Transverse colon (tissue), 4 donors: ENCODE measurements around the gene ANKS1A. TPM values are rescaled to one million over a fixed set of nuclear protein-coding genes. Genes with fewer than 3 reads are reported as not detected.
"Not testable (repeated sequence)": the region's sequence is repeated elsewhere in the genome, so short reads cannot be mapped to it uniquely, and the experiment has no call there.

ENCODE experiments used
- DNase-seq: peaks from one replicate; pipeline ENCODE4 v3.0.0-alpha.2; 2019
- H3K27ac ChIP-seq, 4 donors: fragments of 200-600 bp; sonication (generic); 2 replicates each; pipeline ENCODE4 v1.5.1; 2016 to 2018; ENCODE audit warnings: inconsistent platforms in 4 of 4
- H3K27me3 ChIP-seq: fragments of 200-600 bp; sonication (generic); 2 replicates; pipeline ENCODE4 v1.5.1; 2017; ENCODE audit warnings: inconsistent platforms
- H3K36me3 ChIP-seq, 4 donors: fragments of 200-600 bp; sonication (generic); 2 replicates each; pipeline ENCODE4 v1.5.1; 2017 to 2019; ENCODE audit warnings: inconsistent platforms in 4 of 4
- H3K4me1 ChIP-seq, 4 donors: fragments of 200-600 bp; sonication (generic); 2 replicates each; pipeline ENCODE4 v1.5.1; 2017 to 2020; ENCODE audit warnings: inconsistent platforms in 4 of 4
- H3K4me3 ChIP-seq, 4 donors: fragments of 200-600 bp; sonication (generic); 1 replicate in 1 of 4; 2 replicates in 3 of 4; pipeline versions ENCODE4 v1.5.1 to v1.6.1; 2017 to 2019; ENCODE audit warnings: inconsistent platforms in 4 of 4
- H3K9me3 ChIP-seq, 2 donors: fragments of 200-600 bp; sonication (generic); 2 replicates each; pipeline ENCODE4 v1.5.1; 2017 to 2019; ENCODE audit warnings: inconsistent platforms in 2 of 2
- CTCF ChIP-seq, 5 experiments: fragments of 200-600 bp in 3 of 5; fragments of 450-650 bp in 2 of 5; sonication (generic) in 3 of 5; IDR thresholded peaks; 1 replicate in 2 of 5; 2 replicates in 3 of 5; pipeline ENCODE4 v1.5.1; 2016 to 2017; ENCODE audit warnings: antibody characterized with exemption in 5 of 5, inconsistent platforms in 3 of 5, mild to moderate bottlenecking in 2 of 5, moderate library complexity in 1 of 5
- EP300 ChIP-seq: sonication (generic); formaldehyde crosslinking; IDR thresholded peaks from one replicate; pipeline ENCODE4 v1.6.1; 2017; ENCODE audit warnings: antibody characterized with exemption, low read depth
- POLR2A ChIP-seq: fragments of 450-650 bp; IDR thresholded peaks from one replicate; pipeline ENCODE4 v1.6.1; 2016; ENCODE audit warnings: antibody characterized with exemption, mild to moderate bottlenecking, moderate library complexity
- POLR2AphosphoS5 ChIP-seq, 3 donors: sonication (generic); formaldehyde crosslinking; IDR thresholded peaks; one replicate each; pipeline ENCODE4 v1.6.1; 2016; ENCODE audit warnings: antibody characterized with exemption in 3 of 3
- WGBS, 2 donors: methylation state at CpG; one replicate each; pipeline ENCODE4 v1.1.5; 2018; ENCODE audit warnings: low coverage in 1 of 2; 5-methylcytosine and 5-hydroxymethylcytosine counted together
- in situ Hi-C, 4 donors: fragments of 200-750 bp; cut with MboI; loops; one replicate each; pipeline versions ENCODE4 v1.15.0 to v1.15.1; 2017; ENCODE audit warnings: low sequenced_read_pairs in 3 of 4, low pct_ligation_motif_present in 1 of 4, low pct_unique_long_range_greater_than_20kb in 1 of 4
- intact Hi-C: fragments of 100-400 bp; cut with DNase I; formaldehyde crosslinking; loops from one replicate; pipeline ENCODE4 v1.15.1; 2023; ENCODE audit warnings: low total_unique reads
- total RNA-seq, 4 donors: library from RNA; depleted of rRNA; stranded (reverse); fragments of >200 nt; gene quantifications; one replicate each; pipeline ENCODE4 v1.1.0, GENCODE V29; 2016

ANKS1A gene
- total RNA-seq, 4 donors from 2014 or later = 37.5 to 44.0 (median 38.9) TPM

- no peak overlapping the region for H3K4me3 ChIP-seq
- no peaks in the 10 kb centered on the region for H3K27me3 ChIP-seq
- intact Hi-C loops = no loop called here
- in situ Hi-C loops = loop anchor here in 3 of 4 donors (5.0 to 25.0 kb wide), 4 partner anchors 141 to 246 kb away; partner anchors contain the start of genes SCUBE3 (in 1 of the 3) and TCP11 (in 1 of the 3)
- WGBS, 2 donors = 75 to 83% methylated on average over 1 to 2 of the region's 2 CpGs
- DNase-seq = no peak
- H3K36me3 ChIP-seq = peaks cover 0 to 35% (median 9%) of the 10 kb centered on the region in 4 donors
- peaks cover 4 to 13% (median 4%) of the 10 kb centered on the region in 4 donors for H3K4me1 ChIP-seq
- H3K9me3 ChIP-seq = no peaks in the 10 kb centered on the region
- TF ChIP-seq CTCF (IDR thresholded peaks at IDR 0.05) (no peak), POLR2AphosphoS5 (IDR thresholded peaks at IDR 0.05) (no peak)
- peak overlapping the region in 2 of 4 donors; percentile 43 to 47 for H3K27ac ChIP-seq
These were observed 102.0 kb downstream of the ANKS1A start for GRCh38 chr6:34990971-34991560.

- H3K4me3 ChIP-seq = no peak overlapping the region
- DNase-seq = no peak
- 88 to 98% methylated on average over 3 of the region's 3 CpGs for WGBS, 2 donors
- H3K4me1 ChIP-seq = peaks cover 0 to 7% (median 0%) of the 10 kb centered on the region in 4 donors
- intact Hi-C loops (no loop called here), in situ Hi-C loops (loop anchor here in 3 of 4 donors (5.0 to 25.0 kb wide), 4 partner anchors 140 to 245 kb away; partner anchors contain the start of genes SCUBE3 (in 1 of the 3) and TCP11 (in 1 of the 3))
- H3K27ac ChIP-seq = no peak overlapping the region
- no peaks in the 10 kb centered on the region for H3K9me3 ChIP-seq
- TF ChIP-seq EP300 = no peak
- peaks cover 0 to 35% (median 9%) of the 10 kb centered on the region in 4 donors for H3K36me3 ChIP-seq
- no peaks in the 10 kb centered on the region for H3K27me3 ChIP-seq
These were observed 103.3 kb downstream of the ANKS1A start for GRCh38 chr6:34992376-34992775.

- H3K36me3 ChIP-seq = peaks cover 0 to 35% (median 9%) of the 10 kb centered on the region in 4 donors
- H3K4me1 ChIP-seq = peaks cover 0 to 7% (median 0%) of the 10 kb centered on the region in 4 donors
- no peaks in the 10 kb centered on the region for H3K9me3 ChIP-seq
- H3K27ac ChIP-seq = no peak overlapping the region
- intact Hi-C loops = no loop called here
- DNase-seq = no peak
- H3K27me3 ChIP-seq = no peaks in the 10 kb centered on the region
- no peak overlapping the region for H3K4me3 ChIP-seq
- WGBS, 2 donors = 98% methylated on average over 3 of the region's 3 CpGs; no CpG with 5 or more reads in 1 of the 2 donors
- in situ Hi-C loops = loop anchor here in 3 of 4 donors (5.0 to 25.0 kb wide), 4 partner anchors 139 to 244 kb away; partner anchors contain the start of genes SCUBE3 (in 1 of the 3) and TCP11 (in 1 of the 3)
- no peak for TF ChIP-seq CTCF (IDR thresholded peaks at IDR 0.05)
- no peak for TF ChIP-seq EP300
- TF ChIP-seq POLR2AphosphoS5 (IDR thresholded peaks at IDR 0.05) = no peak
- TF ChIP-seq POLR2A = no peak
These were observed 104.2 kb downstream of the ANKS1A start for GRCh38 chr6:34993213-34993612.

- TF ChIP-seq POLR2AphosphoS5 (IDR thresholded peaks at IDR 0.05) (no peak), CTCF (IDR thresholded peaks at IDR 0.05) (no peak), EP300 (no peak), POLR2A (no peak)
- H3K27me3 ChIP-seq = no peaks in the 10 kb centered on the region
- WGBS, 2 donors = 95 to 100% methylated on average over 1 to 7 of the region's 7 CpGs
- H3K9me3 ChIP-seq = no peaks in the 10 kb centered on the region
- DNase-seq = no peak
- in situ Hi-C loops (loop anchor here in 3 of 4 donors (5.0 to 25.0 kb wide), 4 partner anchors 138 to 243 kb away; partner anchors contain the start of genes SCUBE3 (in 1 of the 3) and TCP11 (in 1 of the 3)), intact Hi-C loops (no loop called here)
- H3K4me1 ChIP-seq = peaks cover 0 to 7% (median 0%) of the 10 kb centered on the region in 4 donors
- H3K27ac ChIP-seq = no peak overlapping the region
- H3K36me3 ChIP-seq = peaks cover 0 to 29% (median 5%) of the 10 kb centered on the region in 4 donors
- H3K4me3 ChIP-seq = no peak overlapping the region
These were observed 105.6 kb downstream of the ANKS1A start for GRCh38 chr6:34994693-34995092.

GRCh38 chr6:34998417-34998816, 109.4 kb downstream of the ANKS1A start:
- in situ Hi-C loops = loop anchor here in 2 of 4 donors (25.0 kb wide), 2 partner anchors 214 to 239 kb away; partner anchors contain the start of gene SCUBE3 (in 1 of the 2)
- not testable (repeated sequence) for H3K4me1 ChIP-seq

GRCh38 chr6:34999153-34999552, 110.1 kb downstream of the ANKS1A start:
- not testable (repeated sequence) for DNase-seq
- in situ Hi-C loops = loop anchor here in 2 of 4 donors (25.0 kb wide), 2 partner anchors 213 to 238 kb away; partner anchors contain the start of gene SCUBE3 (in 1 of the 2)

More at GRCh38 chr6:34998417-34998816, 109.4 kb downstream of the ANKS1A start:
- H3K9me3 ChIP-seq, intact Hi-C loops, H3K4me3 ChIP-seq, DNase-seq, H3K27ac ChIP-seq, H3K27me3 ChIP-seq: not testable (repeated sequence)
- WGBS, 2 donors = 88 to 98% methylated on average over 6 to 8 of the region's 8 CpGs
- H3K36me3 ChIP-seq = peaks cover 0 to 18% (median 5%) of the 10 kb centered on the region in 4 donors

GRCh38 chr6:34999962-35000361, 110.9 kb downstream of the ANKS1A start:
- in situ Hi-C loops = loop anchor here in 2 of 4 donors (25.0 kb wide), 2 partner anchors 212 to 237 kb away; partner anchors contain the start of gene SCUBE3 (in 1 of the 2)
- H3K27me3 ChIP-seq, DNase-seq, H3K4me1 ChIP-seq, H3K9me3 ChIP-seq, H3K27ac ChIP-seq, intact Hi-C loops, H3K4me3 ChIP-seq: not testable (repeated sequence)
- H3K36me3 ChIP-seq = peaks cover 0 to 10% (median 3%) of the 10 kb centered on the region in 4 donors
- WGBS, 2 donors = 85 to 91% methylated on average over 3 to 4 of the region's 4 CpGs

More at GRCh38 chr6:34999153-34999552, 110.1 kb downstream of the ANKS1A start:
- H3K27me3 ChIP-seq, H3K4me1 ChIP-seq, intact Hi-C loops, H3K9me3 ChIP-seq, H3K4me3 ChIP-seq, H3K27ac ChIP-seq: not testable (repeated sequence)
- H3K36me3 ChIP-seq = peaks cover 0 to 13% (median 5%) of the 10 kb centered on the region in 4 donors
- WGBS, 2 donors = 96 to 100% methylated on average over 2 to 7 of the region's 7 CpGs
